ENCODE data around the gene ZIC2.

ZIC2 gene

DNA sequence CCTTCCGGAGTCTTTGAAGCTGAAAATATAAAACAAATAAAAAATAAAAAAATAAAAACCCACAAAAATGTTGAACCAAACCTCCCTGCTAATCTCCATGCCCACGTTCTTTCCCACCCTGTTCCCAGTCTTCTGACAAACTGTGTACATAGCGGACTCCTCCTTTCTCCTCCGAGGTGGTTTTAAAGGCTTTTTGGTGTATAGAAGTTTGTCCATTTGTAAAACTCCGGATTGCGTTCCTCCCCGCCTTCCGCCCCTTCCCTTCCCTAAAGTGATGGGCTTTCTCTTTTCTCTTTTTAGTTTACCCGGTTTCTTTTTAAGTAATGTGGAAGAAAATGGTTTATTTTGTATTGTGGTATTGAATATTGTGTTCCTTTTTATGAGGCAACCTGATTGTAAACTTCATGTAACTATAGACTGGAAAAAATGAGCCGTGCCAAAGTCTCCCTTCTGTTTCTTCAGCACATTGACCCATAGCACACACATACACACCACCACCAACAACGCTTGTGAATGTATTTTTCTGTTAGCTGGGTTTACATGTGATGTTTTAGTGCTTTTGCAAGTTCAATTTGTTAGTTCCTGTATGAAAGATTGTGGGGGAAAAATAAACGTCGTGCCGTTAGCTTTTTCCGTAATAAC is 4.4 kb downstream of the ZIC2 start:
- DNase-seq (ENCODE audit: low read depth in 2 of 2, low spot score in 1 of 2), result no peak

GRCh38 chr13:99986741-99987140 is 5.2 kb downstream of the ZIC2 start:
- no peak for DNase-seq (ENCODE audit: low read depth in 2 of 2, low spot score in 1 of 2)

DNA sequence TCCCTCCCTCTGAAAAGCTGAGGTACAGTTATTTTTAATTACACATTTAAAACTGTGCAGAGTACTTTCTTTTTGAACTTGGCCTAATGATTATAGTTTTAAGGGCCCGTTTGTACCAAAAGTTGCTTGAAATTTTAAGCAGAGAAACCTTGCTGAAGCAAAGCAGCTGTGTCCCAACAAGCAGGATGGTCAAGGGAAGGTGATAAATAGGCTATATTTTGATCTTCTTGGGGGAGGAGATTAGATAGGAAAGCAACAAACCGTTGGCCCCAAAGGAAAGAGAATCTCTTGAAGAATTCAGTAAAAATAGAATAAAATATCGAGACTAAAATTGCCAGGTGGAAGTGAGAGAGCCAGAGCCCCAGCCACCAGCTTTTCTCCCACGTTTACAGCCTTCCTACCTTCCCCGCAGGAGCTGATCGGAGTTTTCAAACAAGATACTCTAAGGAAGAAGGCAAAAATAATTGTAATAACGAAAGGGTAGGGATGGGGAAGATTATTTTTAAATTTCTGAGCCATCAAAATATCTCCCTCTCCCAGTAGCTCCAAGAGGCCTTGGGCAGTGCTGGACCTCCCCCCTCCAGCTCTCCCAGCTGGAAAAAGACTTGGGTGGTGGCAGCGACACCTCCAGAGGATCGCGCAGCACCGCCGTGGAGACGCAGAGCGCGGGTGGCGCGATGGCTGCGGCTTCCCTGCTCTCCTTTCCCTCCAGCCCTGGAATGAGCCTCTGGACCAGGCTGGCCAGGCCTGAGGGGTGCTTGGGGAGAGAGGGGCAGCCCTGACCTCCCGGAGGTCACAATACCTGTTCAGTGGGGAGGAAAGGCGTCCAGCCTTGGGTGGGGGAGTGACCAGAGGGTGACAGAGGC is 5.8 kb downstream of the ZIC2 start:
- DNase-seq (ENCODE audit: low read depth in 2 of 2, low spot score in 1 of 2), result no peak

DNA sequence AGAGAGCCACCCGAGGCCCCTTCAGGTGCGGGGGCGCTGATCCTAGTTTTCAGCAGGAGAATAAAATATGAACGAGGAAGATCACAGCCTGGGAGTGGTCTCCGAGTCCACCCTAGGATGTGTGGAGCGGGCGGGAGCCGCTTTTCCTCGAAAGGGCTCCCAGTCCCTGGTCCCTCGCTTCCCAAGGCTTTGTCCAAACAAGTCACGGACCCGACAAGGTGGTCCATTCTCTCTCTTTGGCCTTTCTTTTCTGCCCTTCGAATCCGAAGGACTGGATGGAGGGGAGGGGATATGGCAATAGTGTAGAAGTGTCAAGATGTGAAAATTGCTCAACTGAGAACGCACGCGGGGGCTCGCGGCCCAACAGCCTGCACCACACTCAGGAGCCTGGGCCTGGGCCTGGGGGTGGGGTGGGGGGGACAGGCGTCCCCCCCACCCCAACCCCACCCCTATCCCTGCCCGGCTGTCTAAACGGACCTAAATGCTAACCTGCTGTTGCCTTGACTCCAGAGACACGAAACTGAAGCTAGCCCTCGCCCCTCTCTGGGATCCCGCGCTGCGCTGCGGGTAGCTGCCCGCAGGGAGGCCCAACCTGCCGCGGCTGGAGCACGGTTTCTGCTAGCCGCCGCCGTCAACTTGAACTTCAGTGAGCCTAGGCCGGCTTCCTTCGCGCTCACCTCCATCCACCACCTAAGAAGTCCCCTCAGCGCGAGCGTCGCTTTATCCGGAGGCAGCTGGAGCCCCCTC is 7.1 kb downstream of the ZIC2 start:
- DNase-seq (ENCODE audit: low read depth in 2 of 2, low spot score in 1 of 2), result no peak

DNA sequence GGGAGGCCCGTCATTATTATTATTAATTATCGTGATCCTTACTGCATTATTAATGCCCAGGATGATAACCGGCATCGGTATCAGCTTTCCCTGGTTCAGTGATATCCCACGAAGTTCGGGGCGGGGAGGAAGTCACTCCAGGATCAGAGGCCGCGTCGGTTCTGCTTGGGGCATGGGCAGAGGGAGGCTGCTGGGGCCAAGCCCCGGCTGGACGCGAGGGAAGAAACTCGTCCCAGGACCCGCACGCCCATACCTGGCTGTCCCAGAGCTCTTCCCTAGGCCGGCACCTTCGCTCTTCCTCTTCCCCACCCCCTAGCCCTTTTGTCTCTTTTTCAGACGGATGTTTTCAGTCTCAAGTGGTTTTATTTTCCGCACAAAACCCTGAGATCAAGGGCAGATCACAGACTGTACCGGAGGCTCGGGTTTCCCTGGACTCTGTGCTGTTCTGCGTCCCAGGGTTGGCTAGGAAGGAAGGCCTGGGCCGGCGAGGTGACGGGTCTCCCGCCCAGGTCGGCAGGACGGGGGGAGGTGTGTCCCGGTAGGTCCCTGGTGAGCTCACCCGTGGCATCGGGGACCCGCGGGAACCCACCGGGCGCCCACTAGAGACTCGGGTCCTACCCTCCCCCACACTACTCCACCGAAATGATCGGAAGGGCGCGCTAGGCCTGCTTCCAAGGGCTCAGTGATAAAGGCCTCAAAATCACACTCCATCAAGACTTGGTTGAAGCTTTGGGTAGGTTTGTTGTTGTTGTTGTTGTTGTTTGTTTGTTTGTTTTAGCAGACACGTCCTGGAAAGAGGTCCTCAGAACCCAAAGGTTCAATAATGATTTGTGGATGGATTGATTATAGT is 7.9 kb downstream of the ZIC2 start:
- no peak for DNase-seq (ENCODE audit: low read depth in 2 of 2, low spot score in 1 of 2)

GRCh38 chr13:99990126-99990977 is 8.8 kb downstream of the ZIC2 start:
- no peak for DNase-seq (ENCODE audit: low read depth in 2 of 2, low spot score in 1 of 2)

DNA sequence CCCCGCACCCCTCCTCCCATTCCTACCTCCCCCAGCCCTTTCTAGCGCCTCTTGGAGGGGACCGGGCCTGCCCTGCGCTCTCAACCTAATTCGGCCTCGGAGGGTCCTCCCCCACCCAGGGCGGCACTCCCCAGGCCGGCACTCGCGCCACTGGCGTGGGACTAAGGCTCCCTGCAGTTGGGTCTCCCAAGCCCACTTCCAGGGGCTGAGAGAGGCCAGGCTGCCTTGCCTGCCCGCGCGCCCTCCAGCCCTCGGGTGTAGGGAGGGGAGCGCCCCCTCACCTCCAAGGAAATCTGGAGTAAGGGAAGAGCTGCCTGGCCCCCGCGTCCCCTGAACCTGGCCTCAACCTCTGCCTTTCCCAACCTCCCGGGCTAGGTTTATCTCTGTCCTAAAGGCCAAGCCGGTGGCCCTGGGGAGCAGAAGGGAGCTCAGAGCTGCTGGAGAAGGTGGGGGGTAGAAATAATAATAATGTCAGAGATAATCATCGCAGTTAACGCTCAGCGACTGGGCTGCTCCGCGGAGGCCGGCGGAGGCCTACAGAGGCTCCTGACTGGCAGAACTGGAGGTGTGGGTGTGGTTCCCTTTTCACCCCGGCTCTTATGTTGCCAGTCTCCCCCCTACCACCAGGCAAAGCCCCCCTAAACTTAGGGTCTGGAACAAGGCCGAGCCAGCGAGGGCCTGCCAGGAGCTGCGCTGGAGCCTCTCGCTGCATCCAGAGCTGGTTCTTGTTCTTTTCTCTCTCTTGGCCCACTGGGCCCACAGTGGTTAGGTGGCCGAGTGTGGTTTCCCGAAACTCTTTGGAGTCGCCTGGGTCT is 9.6 kb downstream of the ZIC2 start:
- no peak for DNase-seq (ENCODE audit: low read depth in 2 of 2, low spot score in 1 of 2)

GRCh38 chr13:99991828-99992775 is 10.5 kb downstream of the ZIC2 start:
- DNase-seq (ENCODE audit: low read depth in 2 of 2, low spot score in 1 of 2), result no peak

DNA sequence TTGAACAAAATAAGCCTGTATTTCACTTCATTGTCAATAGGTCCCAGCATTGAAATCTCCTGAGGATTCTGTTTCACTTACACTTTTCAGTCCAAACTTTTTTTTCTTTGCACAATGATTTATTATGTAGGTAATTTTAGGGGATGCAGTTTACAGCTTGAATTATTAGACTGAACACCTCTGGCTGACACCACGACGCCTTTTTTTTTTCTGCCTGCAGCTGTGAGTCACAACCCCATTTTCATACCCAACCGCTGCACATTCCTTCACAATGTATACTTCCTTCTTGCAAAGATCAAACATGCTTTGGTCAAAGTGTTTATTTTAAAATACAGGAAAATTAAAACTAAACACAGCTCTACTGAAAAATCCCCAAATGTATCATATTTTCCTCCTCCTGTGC is 11.4 kb downstream of the ZIC2 start:
- no peak for DNase-seq (ENCODE audit: low read depth in 2 of 2, low spot score in 1 of 2)

- DNase-seq (ENCODE audit: low read depth in 2 of 2, low spot score in 1 of 2), result no peak
Observed at GRCh38 chr13:99993660-99994637, 12.4 kb downstream of the ZIC2 start.

DNA sequence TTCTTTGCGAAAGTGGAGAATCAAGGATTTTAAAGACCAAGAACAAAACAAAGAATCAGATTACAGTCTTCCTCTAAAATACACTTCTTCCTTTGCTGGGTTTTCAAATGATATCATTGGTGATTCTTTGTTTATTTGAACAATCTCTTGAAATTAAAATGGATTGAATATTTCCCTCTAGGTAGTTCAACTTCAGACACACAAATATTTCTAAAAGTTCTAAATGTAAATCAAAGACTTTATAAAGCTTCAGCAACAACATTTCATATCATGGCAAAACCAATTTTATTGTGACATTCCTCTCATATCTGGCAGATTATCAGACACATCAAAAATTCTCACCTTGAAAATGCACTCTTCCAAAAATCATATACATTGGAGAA is 13.0 kb downstream of the ZIC2 start:
- no peak for DNase-seq (ENCODE audit: low read depth in 2 of 2, low spot score in 1 of 2)

GRCh38 chr13:99995104-99995588 is 13.6 kb downstream of the ZIC2 start:
- no peak for DNase-seq (ENCODE audit: low read depth in 2 of 2, low spot score in 1 of 2)

GRCh38 chr13:99995589-99996380 is 14.2 kb downstream of the ZIC2 start:
- DNase-seq (ENCODE audit: low read depth in 2 of 2, low spot score in 1 of 2), result no peak

DNA sequence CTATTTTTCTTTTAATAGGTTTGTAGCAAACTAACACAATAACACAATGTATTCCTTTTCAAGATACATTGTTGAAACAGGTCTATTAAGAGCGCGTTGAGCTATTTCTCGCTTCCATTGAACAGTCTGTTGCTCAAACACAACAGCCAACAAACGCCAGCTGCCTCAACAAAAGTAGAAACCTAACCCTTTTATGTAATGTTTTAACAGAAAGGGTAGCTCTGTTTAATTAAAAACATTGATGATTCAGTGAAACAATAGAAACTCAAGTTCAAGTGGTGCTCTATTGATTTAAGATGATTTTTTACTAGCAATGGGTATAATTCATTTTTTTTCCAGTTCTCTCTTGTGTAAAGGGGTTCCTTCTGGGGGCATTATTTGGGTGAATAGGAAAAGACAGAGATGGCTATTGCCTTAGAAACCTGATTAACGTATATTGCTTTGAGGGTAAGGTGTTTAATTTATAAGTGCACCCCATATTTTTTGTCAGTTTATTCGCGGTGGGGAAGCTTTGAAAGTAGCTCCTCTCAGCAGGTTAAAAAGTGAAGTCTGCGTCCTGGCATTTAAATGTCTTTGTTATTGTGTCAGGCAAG is 14.9 kb downstream of the ZIC2 start:
- no peak for DNase-seq (ENCODE audit: low read depth in 2 of 2, low spot score in 1 of 2)

GRCh38 chr13:99997702-99998214 is 16.2 kb downstream of the ZIC2 start:
- no peak for DNase-seq (ENCODE audit: low read depth in 2 of 2, low spot score in 1 of 2)
